Central memory CD8-positive, alpha-beta T cell (primary cell): ENCODE measurements around the gene MYCBP2.

Experiments
- ATAC-seq: fragments of 150-1000 bp; cut with Tn5 transposase; replicated peaks from 2 replicates; pipeline ENCODE4 v1.10.0; 2022; ENCODE audit warnings: mild to moderate bottlenecking, moderate FRiP score, moderate number of reproducible peaks; ENCODE audit not compliant: poor library complexity, severe bottlenecking; ENCODE audit errors: extremely low read depth
- DNase-seq, 2 donors: peaks; one replicate each; pipeline ENCODE4 v3.0.0; 2021; ENCODE audit warnings: low spot score in 2 of 2
- H3K27ac Mint-ChIP-seq: one replicate; pipeline ENCODE4 v1.8.0; 2022; ENCODE audit warnings: low read depth, mild to moderate bottlenecking, moderate library complexity, mixed read lengths
- H3K27me3 Mint-ChIP-seq: one replicate; pipeline ENCODE4 v1.8.0; 2022; ENCODE audit warnings: mixed read lengths
- H3K36me3 Mint-ChIP-seq: one replicate; pipeline ENCODE4 v1.8.0; 2022; ENCODE audit warnings: mild to moderate bottlenecking, moderate library complexity, mixed read lengths; ENCODE audit not compliant: insufficient read depth
- H3K4me1 Mint-ChIP-seq: one replicate; pipeline ENCODE4 v1.8.0; 2022; ENCODE audit warnings: mixed read lengths
- H3K4me3 Mint-ChIP-seq: one replicate; pipeline ENCODE4 v1.8.0; 2022; ENCODE audit warnings: mild to moderate bottlenecking, moderate library complexity, mixed read lengths
- H3K9me3 Mint-ChIP-seq: one replicate; pipeline ENCODE4 v1.8.0; 2022; ENCODE audit warnings: mixed read lengths

MYCBP2 gene

DNA sequence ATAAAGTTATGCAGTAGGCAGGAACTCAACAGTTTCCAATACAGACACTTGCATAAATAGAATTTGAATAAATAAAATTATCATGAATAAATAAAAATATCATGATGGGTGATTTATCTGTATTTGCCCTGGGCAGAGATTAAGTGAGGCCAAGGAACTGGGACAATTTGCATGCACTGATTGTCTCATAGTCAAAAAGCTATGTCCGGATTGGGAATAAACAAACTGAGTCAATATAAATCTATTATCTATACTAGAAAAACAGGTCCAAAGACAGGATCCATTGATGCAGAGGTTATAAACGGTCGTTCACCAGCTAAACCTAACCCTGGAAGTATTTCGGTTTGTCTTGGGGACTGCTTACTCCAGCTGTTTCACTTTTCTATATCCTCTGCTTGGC, 273.7 kb downstream of the MYCBP2 start:
- H3K9me3 Mint-ChIP-seq: no peaks in the 10 kb centered on the region
- no peaks in the 10 kb centered on the region for H3K4me1 Mint-ChIP-seq
- H3K36me3 Mint-ChIP-seq: peaks cover 64% of the 10 kb centered on the region
- no peak overlapping the region for H3K4me3 Mint-ChIP-seq
- no peak for DNase-seq
- H3K27me3 Mint-ChIP-seq: no peaks in the 10 kb centered on the region
- H3K27ac Mint-ChIP-seq: no peak overlapping the region
- no peak for ATAC-seq

DNA sequence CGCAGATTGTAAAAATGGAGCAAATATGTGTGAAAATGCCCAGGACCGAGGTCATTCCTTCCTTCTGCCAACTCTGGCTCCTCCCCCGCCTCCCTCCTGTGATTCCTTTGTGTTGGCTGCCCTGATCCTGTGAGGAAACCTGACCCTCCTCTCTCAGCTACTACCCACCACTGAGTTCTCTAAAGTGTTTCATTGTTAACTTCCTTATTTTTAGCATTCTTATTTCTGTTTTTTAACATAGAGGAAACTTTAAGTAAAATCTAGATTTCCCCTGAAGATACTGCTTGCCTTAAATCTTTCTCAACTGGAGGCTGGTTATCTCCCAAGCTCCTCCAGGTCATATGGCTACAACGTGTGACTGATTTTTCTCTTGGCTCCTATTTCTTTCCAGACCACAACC, 278.2 kb downstream of the MYCBP2 start:
- peak overlapping the region; percentile 39 for H3K27ac Mint-ChIP-seq
- H3K27me3 Mint-ChIP-seq: no peaks in the 10 kb centered on the region
- H3K9me3 Mint-ChIP-seq: no peaks in the 10 kb centered on the region
- no peak overlapping the region for H3K4me3 Mint-ChIP-seq
- H3K4me1 Mint-ChIP-seq: no peaks in the 10 kb centered on the region
- H3K36me3 Mint-ChIP-seq: peaks cover 30% of the 10 kb centered on the region
- no peak for DNase-seq
- no peak for ATAC-seq

DNA sequence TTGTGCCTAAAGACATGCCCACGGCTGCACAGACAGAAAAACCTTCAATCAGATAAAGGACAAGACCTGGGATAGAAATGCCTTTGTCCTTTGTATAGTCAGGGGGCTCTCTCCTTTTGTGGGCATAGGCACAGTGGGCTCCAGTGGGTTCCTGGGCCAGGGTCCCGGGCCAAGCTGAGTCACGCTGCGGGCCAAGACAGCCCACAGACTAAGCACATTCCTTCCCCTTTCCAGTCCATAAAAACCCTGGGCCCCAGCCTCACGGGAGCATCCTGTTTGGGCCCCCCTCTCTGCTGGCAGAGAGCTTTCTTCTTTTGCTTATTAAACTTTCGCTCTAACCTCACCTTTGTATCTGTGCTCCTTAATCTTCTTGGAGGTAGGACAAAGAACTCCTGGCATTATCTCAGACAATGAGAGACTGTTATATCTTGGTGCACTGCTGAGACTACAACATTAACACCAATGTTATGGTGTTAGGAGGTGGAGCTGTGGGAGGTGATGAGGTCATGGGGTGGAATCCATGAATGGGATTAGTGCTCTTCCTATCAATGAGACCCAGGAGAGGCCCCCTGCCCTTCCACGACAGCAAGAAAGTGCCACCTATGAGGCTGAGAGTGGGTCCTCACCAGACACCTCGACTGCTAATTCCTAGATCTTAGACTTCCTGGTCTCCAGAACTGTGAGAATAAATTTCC, 279.1 kb downstream of the MYCBP2 start:
- Mint-ChIP-seq H3K4me3 (no peak overlapping the region), H3K27ac (no peak overlapping the region), H3K4me1 (no peaks in the 10 kb centered on the region), H3K27me3 (no peaks in the 10 kb centered on the region), H3K9me3 (no peaks in the 10 kb centered on the region), H3K36me3 (peaks cover 33% of the 10 kb centered on the region)
- DNase-seq: no peak
- ATAC-seq: no peak

DNA sequence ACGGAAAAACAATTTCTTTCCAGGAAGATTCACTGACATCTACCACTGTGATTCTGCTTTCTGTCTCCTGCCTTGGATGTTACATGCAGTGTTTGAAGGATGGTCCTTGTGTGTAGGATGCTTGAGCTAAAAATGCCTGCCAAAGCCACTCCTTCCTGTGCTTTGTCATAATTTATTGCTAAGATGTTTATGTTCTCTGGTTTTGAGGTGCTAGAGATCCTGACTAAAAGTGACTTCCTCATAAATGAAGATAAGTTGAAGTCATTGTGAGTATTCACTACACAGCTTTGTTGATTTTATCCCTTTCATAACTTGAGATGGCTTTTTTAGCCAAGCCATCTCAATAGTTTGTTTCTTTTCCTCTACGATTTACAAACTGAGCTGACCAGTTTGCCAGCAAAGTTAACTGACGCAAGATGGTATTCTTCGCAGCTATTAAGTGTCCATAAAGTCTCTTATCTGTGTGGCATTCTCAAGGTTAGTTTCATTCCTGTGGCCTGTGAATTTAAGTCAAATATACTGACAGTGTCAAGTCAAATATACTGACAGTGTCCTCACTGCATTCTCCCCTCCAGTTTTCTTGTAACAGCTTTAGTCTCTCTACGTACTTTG, 284.2 kb downstream of the MYCBP2 start:
- H3K27me3 Mint-ChIP-seq: no peaks in the 10 kb centered on the region
- no peak for ATAC-seq
- H3K4me1 Mint-ChIP-seq: no peaks in the 10 kb centered on the region
- DNase-seq: no peak
- no peaks in the 10 kb centered on the region for H3K9me3 Mint-ChIP-seq
- H3K4me3 Mint-ChIP-seq: no peak overlapping the region
- H3K36me3 Mint-ChIP-seq: peaks cover 8% of the 10 kb centered on the region
- peak overlapping the region; percentile 1 for H3K27ac Mint-ChIP-seq

DNA sequence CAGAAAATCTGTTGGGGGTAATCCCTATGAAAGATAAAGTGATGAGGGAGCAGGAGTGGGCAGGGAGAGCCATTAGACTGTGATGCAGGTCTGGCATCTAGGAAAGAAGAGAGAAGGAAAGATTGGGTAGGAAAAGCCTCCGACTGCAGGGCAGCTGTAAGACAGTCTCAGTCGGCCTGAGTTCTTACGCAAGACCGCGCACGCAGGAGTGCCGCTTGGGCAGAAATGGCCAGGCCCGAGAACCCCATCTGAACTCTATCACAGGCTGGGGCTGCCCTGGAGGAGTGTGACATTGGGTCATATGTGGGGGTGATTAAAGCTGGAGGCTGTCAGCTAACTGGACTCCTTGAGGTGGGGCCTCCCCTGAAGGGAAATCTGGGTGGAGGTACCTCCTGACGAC, 286.1 kb downstream of the MYCBP2 start:
- Mint-ChIP-seq H3K27ac (no peak overlapping the region), H3K4me3 (no peak overlapping the region), H3K9me3 (no peaks in the 10 kb centered on the region), H3K27me3 (no peaks in the 10 kb centered on the region), H3K4me1 (no peaks in the 10 kb centered on the region), H3K36me3 (peaks cover 6% of the 10 kb centered on the region)
- no peak for DNase-seq
- no peak for ATAC-seq

DNA sequence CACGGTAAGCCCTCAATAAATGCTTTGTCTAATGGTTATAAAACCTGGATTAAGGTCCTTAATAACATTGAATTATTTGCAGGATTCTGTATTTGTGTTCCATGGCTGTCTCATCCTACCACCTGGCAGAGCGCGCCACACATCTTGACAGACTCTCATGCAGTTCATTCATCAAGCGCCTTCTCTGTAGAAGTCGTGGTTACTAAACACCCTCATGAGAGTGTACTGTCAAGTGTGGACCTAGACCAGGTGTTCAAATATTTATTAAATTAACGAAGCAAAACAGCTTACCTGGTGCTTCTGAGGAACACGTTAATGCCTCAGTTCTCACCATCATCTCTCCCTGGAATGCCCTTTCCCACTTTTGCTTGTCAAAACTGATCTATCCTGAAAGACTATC, 286.8 kb downstream of the MYCBP2 start:
- no peak for ATAC-seq
- H3K4me1 Mint-ChIP-seq: no peaks in the 10 kb centered on the region
- H3K4me3 Mint-ChIP-seq: no peak overlapping the region

DNA sequence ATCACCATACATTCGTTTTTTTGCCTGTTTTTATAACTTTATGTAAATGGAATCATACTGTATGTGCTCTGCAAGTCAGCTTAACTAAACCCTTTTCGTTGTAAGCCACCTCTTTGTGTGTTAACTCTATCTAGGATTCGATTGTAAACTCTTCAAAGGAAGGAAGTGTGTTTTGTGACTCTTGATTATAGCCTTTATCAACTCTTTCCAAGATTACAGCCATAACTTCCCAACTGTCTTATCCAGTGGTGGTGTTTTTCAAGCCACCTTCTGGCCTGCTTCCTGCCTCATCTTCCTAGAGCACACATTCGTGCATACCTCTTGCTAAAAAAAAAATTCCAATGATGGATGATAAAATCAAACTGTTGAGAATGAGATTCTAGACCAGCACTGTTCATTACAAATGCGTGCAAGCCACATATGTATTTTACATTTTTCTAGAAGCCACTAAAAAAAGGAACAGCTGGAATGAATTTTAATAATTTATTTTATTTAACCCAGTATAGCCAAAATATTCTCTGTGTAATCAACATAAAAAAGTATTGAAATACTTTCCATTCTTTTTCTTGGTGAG, 287.9 kb downstream of the MYCBP2 start:
- no peaks in the 10 kb centered on the region for H3K9me3 Mint-ChIP-seq
- H3K36me3 Mint-ChIP-seq: peaks cover 5% of the 10 kb centered on the region
- ATAC-seq: no peak
- no peak overlapping the region for H3K27ac Mint-ChIP-seq
- H3K27me3 Mint-ChIP-seq: peaks cover 7% of the 10 kb centered on the region
- H3K4me1 Mint-ChIP-seq: no peaks in the 10 kb centered on the region
- DNase-seq: no peak
- H3K4me3 Mint-ChIP-seq: no peak overlapping the region

More for the DNA sequence above, 286.8 kb downstream of the MYCBP2 start:
- Mint-ChIP-seq H3K9me3 (no peaks in the 10 kb centered on the region), H3K36me3 (peaks cover 6% of the 10 kb centered on the region), H3K27ac (no peak overlapping the region), H3K27me3 (no peaks in the 10 kb centered on the region)
- no peak for DNase-seq

DNA sequence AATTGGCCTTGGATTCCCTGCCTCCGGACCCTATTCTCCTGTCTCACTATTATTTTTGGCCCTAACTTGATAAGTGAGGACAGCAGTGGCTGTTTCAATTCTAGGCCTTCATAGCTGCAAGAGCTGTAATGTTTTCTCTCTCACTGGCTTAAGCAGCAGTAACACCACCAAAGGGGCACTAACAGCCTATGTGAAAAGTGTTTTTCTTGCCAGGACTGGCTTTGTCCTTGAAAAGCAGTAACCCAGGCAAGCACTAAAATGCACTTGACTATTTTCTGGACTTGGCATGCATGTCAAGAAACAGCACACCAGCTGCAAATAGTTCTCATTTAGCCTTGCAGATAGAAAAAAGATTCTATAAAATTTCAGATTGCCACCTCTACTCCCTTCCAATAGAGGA, 290.6 kb downstream of the MYCBP2 start:
- Mint-ChIP-seq H3K4me3 (no peak overlapping the region), H3K27ac (no peak overlapping the region), H3K4me1 (no peaks in the 10 kb centered on the region), H3K9me3 (no peaks in the 10 kb centered on the region), H3K27me3 (peaks cover 14% of the 10 kb centered on the region), H3K36me3 (no peaks in the 10 kb centered on the region)
- DNase-seq: no peak
- ATAC-seq: no peak

DNA sequence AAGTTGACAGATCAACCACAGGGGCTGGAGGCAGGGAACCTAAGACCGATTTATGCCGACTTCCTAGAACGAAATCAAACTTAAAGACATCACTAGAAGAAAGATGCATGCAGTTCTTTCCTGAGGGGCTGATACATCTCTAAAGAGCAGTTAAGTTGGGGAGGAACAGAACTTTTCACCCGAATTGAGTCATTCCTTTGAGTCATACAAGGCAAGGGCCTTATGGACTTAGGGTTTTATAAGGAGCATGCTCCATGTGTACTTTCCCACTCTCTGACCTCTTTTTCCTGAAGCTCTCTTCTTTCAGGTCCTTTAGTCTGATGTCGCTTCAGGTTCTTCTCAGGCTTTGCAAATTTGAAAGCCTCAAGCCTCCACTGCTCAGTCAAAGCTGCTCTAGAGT, 292.0 kb downstream of the MYCBP2 start:
- H3K27ac Mint-ChIP-seq: no peak overlapping the region
- H3K9me3 Mint-ChIP-seq: no peaks in the 10 kb centered on the region
- ATAC-seq (no peak), DNase-seq (no peak)
- H3K4me3 Mint-ChIP-seq: no peak overlapping the region
- no peaks in the 10 kb centered on the region for H3K4me1 Mint-ChIP-seq
- H3K36me3 Mint-ChIP-seq: no peaks in the 10 kb centered on the region
- peaks cover 14% of the 10 kb centered on the region for H3K27me3 Mint-ChIP-seq

DNA sequence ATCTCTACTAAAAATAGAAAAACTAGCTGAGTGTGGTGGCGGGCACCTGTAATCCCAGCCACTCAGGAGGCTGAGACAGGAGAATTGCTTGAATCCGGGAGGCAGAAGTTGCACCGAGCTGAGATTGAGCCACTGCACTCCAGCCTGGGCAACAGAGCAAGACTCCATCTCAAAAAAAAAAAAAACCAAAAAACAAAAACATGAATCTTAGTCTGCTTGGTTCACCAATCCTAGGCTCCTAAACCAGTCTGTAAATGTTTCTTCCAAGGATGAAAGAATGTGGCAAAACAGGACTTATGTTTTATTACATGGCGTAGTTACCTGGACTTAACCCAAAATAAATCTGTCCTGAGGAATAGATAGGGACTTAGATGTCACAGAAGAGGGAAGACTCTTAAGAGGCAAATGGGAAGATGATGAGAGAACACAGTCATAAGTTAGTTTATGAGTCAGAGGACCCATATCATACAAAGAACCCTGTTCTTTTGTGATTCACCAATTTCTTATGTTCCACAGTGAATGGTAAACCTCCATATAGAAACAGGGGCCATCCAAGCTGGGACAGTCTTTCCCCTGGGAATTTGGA, 293.1 kb downstream of the MYCBP2 start:
- Mint-ChIP-seq H3K36me3 (no peaks in the 10 kb centered on the region), H3K27ac (no peak overlapping the region), H3K9me3 (no peaks in the 10 kb centered on the region), H3K27me3 (peaks cover 14% of the 10 kb centered on the region), H3K4me1 (no peaks in the 10 kb centered on the region), H3K4me3 (no peak overlapping the region)
- DNase-seq (no peak), ATAC-seq (no peak)

DNA sequence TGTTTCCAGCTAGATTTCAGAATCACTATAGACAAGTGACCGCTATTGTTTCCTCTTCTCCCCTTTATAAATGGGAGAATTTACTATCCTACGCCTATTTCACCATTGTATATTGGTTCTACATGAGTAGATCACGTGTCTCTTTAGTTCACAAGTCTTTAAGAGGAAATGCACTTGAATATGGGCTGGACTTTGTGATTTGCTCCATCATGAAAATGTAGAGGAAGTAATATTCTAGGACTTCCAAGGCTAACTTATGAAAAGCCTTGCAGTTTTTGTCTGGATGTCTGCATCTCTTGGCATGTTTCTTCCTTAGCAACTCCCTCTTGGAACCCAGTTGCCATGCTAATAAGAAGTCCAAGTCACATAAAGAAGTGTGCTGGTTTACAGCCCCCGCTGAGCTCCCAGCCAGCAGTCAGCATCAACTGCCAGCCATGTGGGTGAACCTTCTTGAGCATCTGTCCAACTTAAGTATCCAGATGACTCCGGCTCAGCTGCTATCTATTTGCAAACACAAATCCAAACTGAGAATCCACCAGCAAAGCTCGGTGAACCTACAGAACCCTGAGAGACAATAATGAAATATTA, 295.1 kb downstream of the MYCBP2 start:
- H3K36me3 Mint-ChIP-seq: peaks cover 5% of the 10 kb centered on the region
- no peak overlapping the region for H3K4me3 Mint-ChIP-seq
- H3K27ac Mint-ChIP-seq: peak overlapping the region; percentile 45
- H3K9me3 Mint-ChIP-seq: no peaks in the 10 kb centered on the region
- H3K4me1 Mint-ChIP-seq: peaks cover 13% of the 10 kb centered on the region
- peaks cover 14% of the 10 kb centered on the region for H3K27me3 Mint-ChIP-seq
- DNase-seq: no peak
- no peak for ATAC-seq

DNA sequence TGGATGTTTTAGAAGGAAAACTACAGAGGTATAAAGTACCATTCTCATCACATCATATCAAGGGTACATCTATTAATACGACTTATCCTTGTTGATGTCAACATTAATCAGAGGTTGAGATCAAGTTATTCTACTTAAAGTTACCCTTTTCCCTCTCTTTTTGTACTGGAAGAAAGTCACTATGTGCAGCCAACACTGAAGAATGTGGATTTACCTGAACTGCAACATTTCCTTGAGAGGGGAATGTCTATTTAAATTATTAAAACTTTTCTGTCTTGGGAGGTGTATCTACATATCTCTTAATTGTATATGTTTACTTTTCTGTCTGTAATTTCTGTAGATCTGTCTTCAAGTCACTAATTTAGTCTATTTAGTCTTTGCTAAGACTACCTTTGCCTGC, 297.5 kb downstream of the MYCBP2 start:
- no peak for DNase-seq
- H3K4me3 Mint-ChIP-seq: no peak overlapping the region
- peaks cover 15% of the 10 kb centered on the region for H3K36me3 Mint-ChIP-seq
- no peak for ATAC-seq
- peaks cover 26% of the 10 kb centered on the region for H3K4me1 Mint-ChIP-seq
- peaks cover 11% of the 10 kb centered on the region for H3K27me3 Mint-ChIP-seq
- no peak overlapping the region for H3K27ac Mint-ChIP-seq
- no peaks in the 10 kb centered on the region for H3K9me3 Mint-ChIP-seq

DNA sequence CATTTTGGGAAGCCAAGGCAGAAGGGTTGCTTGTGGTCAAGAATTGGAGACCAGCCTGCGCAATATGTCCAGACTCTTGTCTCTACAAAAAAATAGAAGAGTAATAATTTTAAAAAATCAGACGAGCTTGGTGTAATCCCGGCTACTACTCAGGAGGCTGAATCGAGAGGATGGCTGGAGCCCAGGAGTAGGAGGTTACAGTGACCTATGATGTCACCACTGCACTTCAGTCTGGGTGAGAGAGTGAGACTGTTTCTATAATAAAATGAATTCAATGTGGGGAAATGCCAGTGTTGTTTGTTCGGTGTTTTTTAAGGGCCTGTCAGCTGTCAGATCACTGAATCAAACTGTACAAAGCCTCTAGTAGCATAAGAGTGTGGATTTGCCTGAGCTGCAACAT, 298.7 kb downstream of the MYCBP2 start:
- no peak for DNase-seq
- Mint-ChIP-seq H3K27ac (no peak overlapping the region), H3K36me3 (peaks cover 19% of the 10 kb centered on the region), H3K4me1 (peaks cover 35% of the 10 kb centered on the region), H3K4me3 (peak overlapping the region; percentile 94), H3K27me3 (no peaks in the 10 kb centered on the region), H3K9me3 (no peaks in the 10 kb centered on the region)
- ATAC-seq: no peak
